CD1c-positive myeloid dendritic cell (primary cell): Measurements from ENCODE around the gene TOPORS.

Source experiments
- DNase-seq: peaks from one replicate; pipeline ENCODE4 v3.0.0-alpha.2; 2016; ENCODE audit errors: extremely low spot score

Gene TOPORS

DNA sequence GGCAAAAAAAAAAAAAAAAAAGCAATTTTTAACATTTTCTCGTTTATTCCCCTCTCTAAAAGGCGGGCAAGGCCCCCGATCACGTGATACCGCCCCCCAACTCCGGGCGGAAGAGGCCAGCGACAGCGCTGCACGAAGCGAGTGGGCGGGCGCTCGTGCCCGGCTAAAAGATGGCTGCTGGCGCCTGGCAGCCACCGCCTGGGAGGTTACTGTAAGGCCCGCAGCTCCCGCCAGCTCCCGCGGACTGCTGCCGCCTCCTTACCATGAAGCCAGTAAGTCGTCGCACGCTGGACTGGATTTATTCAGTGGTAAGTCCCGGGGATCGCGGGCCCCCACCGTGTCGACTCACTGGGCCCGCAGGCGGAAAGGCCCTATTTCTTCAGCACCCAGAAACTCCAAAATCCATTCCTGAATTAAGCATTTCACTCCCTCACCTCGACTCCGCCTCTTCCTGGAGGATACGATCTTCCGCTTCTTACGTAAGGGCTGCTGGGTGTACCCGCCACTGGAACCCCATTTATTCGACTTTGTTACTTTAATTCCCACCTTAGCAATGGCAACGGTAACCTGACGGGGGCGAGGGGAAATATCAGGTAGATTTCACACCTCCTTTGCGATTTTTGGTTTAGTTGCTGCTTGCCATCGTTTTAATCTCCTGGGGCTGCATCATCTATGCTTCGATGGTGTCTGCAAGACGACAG is at the start of gene TOPORS, which contains the start of gene SMIM27:
TOPORS (minus strand) TSS at position 415 of the 701 bp plus-strand sequence; CDS start at position 265, 150 bp downstream.
SMIM27 (plus strand) TSS at position 156 of the 701 bp plus-strand sequence; CDS start at position 264, 108 bp downstream.
- DNase-seq, result peak; percentile 97

DNA sequence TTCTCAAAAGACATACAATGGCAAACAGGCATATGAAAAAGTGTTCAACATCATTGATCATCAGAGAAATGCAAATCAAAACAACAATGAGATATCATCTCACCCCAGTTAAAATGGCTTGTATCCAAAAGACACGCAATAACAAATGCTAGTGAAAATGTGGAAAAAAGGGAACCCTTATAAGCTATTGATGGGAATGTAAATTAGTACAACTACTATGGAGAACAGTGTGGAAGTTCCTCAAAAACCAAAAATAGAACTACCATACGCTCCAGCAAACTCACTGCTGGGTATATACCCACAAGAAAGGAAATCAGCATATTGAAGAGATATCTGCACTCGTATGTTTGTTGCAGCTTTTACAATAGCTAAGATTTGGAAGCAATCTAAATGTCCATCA is 46.6 kb upstream of the TOPORS start:
- DNase-seq, result peak; percentile 37

DNA sequence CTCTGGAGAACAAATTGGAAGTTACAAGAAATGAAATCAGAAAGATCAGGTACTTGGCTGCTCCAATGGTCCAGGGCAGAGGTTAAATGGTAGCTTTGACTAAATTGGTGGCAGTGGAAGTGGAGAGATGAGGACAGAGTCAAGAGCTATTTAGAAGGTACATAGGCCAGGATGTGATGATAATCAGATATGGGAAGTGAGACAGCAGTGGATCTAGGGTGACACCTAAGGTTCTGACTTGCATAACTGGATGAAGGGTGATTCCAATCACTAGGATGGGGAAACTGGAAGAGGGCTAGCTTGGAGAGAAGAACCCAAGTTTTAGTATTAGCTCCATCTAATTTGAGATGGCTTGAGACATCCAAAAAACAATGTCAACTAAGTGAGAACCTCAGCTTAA is 44.5 kb upstream of the TOPORS start:
- DNase-seq, result peak; percentile 27

DNA sequence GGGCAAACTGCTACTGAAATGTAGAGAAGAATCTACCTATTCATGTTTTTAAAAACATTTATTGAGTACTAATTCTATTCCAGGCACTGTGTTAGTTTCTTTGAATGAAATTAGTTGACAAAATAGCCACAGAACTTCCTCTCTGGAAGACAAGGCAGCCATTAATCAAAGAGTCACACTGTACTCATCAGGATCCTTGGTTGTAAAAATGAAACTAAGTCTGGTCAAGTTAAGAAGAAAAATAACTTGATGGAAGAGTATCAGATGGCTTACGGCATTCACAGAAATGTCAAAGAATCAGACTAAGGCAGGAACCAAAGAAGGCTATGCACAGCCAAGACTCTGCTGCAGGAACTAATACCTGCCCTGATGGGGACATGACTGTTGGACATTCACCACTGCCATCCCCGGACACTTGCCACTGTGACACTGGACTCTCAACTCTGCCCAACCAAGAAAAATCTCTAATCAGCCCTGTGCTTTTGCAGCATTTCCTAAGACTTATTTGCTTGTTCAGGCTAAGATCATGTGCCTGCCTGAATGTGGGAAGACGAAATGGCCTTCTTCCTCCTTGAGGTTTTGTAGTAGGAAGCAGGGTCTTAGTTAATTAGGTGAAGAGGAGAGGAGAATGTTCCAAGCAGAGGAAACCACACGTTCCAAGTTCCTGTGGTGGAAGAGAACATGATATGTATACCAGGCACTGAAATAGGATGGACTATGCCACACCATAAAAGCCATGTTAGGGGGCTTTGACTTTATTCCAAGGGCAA is 43.9 kb upstream of the TOPORS start:
- peak; percentile 70 for DNase-seq

DNA sequence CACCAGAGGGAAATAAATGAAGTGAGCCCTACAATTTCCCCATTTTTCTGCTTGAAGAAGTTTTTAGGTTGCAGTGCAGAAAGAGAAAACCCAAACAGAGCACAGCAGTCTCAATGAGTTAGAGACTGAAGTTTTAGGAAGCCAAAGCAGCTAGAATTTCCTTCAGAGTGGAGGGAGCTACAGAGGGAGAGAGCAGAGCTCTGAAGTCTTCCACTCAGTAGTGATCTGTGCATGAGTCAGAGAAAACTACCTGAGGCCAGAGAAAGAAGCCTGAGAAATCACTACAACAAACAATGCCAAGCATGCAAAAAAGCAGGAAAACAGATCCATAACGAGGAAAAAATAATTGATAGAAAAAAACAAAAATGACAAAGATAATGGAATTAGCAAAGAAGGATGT is 38.5 kb upstream of the TOPORS start:
- DNase-seq, result no peak

DNA sequence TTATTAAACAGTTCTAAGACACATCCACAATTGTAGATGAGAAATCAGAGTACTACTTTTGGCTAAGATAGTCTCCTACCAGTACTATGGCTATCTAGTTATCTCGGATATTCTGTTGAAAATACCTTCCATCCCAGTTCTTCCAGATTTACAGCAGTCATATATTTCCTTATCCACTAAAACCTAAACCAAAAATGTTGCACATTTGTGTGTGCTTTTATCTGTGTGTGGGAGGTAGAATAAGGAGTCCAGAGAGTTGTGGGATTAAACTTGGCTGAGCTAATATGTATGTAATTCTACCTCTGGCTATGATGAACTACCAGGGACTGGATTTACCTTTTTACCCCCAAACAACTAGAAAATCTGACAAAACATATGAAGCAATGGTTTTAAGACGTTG is 38.1 kb upstream of the TOPORS start:
- no peak for DNase-seq

DNA sequence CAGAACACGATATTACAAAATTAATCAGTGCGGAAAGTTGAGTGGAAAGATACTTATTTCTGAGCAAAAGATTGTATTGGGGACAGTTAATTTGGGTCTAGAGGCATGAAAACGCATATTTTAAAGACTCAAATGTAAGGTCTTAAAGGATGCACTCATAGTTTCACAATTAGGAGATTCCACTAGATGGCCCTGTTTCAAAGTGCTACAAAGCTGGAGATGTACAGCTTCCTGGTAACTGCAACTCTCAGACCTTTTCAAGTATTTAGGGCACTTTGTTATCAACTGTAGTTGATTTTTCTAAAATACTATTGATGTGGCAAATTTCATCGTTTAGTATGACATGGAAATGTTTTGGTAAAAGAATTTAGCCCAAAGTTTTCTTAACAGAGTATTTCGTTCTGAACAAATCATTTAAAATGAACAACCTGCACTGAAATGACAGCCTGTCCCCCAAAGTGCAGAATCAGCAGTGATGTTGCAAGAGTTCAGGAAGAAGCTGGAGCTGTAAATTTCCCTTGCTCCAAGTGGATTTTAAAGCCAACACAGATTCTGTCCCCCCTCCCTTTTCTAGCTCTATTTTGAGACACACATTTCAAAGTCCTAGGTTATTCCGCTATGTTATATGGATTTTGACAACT is 36.8 kb upstream of the TOPORS start:
- DNase-seq, result peak; percentile 63

DNA sequence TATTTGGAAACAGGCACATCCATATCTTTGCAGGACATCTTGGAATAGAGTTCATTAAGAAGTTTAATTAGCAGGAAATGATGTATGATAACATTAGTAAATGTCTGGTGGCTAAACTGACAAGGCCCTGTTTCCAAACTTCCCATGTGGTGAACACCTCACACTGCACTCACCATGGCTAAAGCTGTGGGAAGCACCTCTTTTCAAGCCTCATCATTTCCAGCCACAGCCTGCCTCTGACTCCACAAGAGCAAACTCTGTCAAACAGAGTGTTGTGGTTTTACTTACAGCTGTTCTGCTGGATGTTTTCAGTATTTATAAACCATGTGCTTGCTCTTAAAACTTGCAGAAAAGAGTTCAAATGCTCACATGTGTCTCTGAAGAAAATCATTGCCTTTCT is 35.5 kb upstream of the TOPORS start:
- DNase-seq, result no peak

DNA sequence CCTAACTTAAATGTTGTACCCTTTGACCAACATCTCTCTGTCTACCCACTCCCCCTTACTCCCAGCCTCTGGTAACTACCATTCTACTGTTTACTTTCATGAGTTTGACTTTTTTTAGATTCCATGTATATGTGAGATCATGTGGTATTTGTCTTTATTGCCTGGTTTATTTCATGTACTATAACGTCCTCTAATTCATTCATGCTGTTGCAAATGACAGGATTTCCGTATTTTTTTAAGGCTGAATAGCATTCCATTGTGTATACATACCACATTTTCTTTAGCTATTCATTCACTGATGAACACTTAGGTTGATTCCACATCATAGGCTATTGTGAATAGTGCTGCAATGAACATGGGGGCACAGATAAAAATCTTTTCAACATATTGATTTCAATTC is 32.4 kb upstream of the TOPORS start:
- DNase-seq, result no peak

DNA sequence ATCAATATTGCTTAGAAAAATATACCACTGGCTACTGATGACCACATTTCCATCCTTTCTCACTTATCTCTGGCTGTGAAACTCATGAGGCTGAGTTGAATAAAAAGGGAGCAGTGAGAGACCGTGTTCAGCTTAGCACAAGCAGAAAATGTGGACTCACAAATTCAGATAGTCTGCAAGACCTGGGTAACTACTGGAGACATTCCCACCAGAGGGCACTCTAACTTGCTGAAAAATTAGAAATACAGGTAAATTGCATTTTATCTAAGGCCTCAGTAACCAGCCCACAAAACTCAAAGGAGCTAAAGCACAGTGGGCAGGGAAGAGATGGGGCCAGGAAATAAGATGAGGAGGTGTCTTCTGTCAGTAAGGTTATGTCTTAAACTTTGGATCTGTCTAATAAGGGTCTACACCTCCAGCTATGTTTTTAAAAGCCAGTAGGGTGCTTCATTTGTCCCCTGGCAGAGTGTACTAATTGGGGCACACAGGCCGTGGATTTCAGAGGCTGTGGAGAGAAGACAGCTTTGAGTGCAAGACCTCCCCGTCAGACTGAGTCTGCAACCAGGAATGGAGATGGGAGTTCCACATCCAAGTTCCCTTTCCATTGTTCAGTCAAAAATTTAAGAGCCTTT is 29.2 kb upstream of the TOPORS start:
- peak; percentile 48 for DNase-seq

DNA sequence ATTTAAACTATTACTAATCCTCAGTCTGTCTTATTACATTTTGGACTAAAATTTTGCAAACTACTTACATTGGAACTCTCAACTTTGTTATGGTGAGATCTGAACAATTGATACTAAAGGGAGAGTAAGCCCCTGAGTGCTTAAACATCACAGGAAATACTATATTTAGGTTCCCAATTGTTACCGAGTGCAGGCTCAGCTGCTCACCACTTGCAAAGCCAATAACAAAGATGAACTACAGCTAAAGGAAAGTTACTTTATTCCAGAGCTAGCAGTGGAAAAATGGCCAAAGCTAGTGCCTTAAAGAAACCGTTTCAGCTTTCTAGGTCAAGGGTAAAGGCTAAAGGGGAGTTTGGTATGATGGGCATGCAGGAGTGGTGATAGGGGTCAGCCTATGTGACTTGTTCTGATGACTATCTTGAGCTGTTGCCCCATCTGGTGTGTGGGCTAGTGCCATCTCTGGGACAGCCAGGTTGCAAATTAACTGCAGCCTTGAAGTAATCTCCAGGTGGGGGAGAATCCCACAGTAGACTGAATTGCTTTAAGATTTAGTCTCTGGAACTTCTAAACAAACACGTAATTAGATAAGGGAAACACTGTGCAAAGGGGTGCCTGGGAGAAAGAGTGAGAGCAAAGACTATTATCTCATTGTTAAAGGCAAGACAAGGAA is 28.4 kb upstream of the TOPORS start:
- DNase-seq, result no peak

DNA sequence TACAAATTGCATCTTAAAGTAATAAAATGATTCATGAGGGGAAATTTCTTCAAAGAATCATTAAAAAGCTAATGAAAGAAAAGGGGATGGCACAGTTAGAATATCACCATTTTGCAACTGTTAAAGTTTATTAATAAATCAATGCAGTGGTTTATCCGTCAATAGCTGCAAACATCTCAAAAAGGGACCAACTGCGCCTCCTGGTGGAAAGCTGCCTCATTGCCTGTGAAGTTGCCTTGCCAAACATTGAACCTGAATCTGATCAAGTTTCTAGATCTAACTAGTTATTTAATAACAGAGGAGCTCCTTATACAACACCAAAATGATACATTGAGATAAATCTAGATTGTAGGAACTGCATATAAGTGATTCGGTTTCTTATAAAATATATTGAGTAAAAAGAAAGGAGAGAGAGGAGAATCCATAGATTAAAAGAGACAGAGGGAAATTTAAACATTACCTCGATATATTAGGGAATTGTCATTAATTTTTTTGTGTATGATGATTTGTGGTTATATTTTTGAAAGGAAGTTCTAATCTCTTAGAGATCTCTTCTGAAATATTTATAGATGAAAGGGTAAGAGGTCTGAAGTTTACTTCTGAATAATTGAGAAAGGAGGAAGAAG is 27.4 kb upstream of the TOPORS start:
- peak; percentile 86 for DNase-seq

DNA sequence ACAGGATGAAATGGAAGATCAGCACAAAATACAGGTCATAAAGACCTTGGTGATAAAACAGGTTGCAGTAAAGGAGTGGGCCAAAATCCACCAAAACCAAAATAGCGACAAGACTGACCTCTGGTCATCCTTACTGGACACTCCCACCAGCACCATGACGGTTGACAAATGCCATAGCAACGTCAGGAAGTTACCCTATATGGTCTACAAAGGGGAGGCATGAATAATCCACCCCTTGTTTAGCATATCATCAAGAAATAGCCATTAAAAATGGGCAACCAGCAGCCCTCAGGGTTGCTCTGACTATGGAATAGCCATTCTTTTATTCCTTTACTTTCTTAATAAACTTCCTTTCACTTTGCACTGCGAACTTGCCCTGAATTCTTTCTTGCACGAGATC is 26.6 kb upstream of the TOPORS start:
- no peak for DNase-seq

DNA sequence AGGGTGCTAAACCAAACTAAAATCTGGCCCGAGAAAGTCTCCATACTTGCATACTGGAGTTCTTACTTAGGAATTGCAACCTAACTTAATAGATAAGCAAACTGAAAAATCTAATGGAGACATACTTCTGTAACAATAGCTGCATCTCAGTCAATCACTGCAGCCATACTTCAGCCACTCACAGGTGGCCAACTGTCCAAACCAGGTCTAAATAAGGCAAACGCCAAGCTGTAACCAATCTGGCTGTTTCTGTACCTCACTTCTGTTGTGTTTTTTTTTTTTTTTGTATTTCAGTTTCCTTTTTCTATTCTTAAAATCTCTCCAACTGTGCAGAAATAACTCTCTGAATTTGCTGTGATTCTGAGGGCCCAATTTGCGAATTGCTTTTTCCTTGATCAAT is 24.9 kb upstream of the TOPORS start:
- no peak for DNase-seq

DNA sequence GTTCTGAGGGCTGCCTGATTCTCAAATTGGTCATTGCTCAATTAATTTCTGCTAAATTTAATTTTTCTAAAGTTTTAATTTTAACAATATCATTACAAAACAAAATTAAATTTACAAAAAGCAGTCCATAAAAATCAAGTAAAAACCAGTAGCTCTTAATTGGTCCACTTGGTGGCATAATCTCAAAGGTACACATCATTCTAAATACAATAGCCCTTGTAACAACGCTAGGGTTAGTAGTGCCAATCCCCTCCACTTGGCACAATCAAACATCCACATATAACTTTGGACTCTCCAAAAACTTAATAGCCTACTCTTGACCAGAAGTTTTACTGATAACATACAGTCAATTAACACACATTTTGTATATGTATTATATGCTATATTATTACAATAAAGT is 22.5 kb upstream of the TOPORS start:
- DNase-seq, result no peak

DNA sequence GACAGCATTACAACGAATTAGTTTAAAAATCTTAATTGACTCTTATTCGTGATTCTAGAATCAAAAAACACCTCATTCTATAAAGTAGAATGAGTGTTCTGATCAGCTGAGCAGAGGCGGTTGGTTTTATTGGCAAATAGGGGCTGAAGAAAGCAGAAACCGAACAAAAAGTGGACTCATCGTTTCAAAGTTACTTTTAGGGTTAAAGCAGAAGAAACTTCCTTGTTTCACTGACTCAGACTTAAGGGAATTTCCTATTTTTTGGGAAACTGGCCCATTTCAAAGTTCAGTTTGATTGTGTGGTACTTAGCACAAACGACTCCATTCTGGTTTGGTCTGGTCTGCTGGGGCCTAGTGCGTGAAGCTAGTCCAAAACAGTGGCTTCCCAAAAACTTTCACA is 21.4 kb upstream of the TOPORS start:
- peak; percentile 64 for DNase-seq

DNA sequence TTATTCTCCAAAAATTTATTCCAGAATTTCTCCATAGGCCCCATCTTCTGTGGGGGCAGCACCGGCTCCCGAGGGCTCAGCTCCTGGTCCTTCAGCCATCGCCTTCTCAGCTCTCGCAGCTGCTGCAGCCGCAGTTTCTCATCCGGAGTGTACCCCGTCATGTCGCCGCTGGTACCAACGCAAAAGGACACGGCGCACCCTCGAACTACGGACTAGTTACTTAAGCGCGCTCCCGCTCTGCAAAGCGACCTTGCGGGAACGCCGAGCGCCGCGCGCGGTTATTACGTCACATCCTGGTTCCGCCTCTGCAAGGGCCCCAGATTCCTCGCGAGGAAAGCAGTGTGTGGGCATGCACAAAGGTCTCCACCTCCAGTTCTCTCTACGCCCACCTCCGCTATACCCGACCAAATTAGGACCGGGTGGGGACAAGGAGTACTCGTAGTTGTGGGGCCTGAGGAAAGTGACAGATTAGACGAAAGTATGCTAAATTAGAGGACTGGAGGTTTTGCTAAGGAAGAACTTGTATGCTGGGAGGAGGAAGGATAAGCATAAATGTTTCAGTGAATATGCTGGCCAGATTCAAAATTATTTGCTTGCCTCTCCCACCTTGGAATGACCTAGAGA is 20.6 kb upstream of the TOPORS start, which contains the start of gene NDUFB6:
NDUFB6 (minus strand) TSS at position 260 of the 624 bp plus-strand sequence; CDS start at position 161, 99 bp downstream.
- peak; percentile 97 for DNase-seq

DNA sequence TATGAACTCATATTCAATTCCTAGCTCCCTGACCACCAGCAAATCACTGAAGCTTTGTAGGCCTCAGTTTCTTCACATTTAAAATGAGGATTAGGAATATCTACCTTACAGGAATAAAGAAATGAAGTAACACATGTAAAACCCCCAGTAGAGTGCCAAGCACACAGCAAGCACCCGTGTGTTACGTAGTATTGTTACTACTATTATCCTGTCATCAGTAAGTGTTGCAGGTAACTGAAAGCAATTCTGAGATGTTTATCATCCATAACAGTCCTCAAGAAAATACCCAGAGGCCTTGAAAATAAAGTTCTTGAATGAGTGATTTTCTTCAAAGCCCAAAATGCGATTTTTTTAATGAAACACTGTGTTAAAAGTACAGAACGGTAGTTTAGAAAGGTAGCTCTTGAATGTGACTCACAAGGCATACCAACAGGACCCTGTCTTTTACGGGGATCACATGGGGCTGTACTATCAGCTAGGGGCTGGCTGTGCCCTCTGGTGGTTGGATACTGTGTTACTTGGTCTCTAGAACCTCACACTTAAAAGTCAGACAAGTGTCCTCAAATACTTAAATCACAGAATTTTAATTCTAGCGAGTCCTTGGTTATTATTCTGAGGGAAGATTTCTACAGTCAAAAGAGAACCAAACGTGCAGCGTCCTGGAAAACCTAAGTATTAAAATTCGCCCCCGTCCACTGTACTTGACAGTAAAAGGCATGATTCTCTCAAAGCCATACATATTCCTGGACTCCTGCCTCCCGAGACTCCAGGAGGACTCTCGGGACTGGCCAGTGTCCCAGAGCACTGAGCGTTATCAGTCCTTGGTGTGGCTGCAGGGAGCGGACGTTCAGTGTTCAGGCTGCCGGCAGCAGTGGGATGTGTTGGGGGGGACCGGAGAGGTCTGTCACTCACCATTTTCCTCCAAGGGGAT is 19.8 kb upstream of the TOPORS start:
- DNase-seq, result peak; percentile 81

DNA sequence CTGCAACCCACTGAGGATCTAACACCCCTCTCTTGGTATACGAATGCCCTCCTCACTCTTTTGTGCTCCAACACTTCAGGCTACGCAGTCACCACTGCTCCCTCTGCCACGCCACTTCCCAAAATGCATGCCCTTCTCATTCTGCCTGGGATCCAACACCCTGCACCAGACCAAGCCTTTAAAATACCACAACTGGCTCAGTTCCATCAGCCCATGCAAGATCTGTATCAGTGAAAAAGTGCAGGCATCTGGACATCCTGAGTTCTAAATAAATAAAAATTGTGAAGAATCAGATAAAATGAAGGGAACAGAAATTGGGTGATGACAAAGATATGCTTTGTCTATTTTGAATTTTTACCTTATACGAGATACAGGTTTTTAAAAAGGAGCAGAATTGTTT is 17.9 kb upstream of the TOPORS start:
- DNase-seq, result no peak
